GM21529 (cell line): Measurements from ENCODE around the gene MAST4.
A peak's percentile ranks its signal among the peaks of the same experiment; 100 is the strongest.

Experiments used
- ATAC-seq: cut with Tn5 transposase; IDR thresholded peaks from one replicate; pipeline ENCODE4 v1.9.1; 2021; ENCODE audit not compliant: unreplicated experiment

The MAST4 gene

GRCh38 chr5:66603164-66603563, 7.0 kb downstream of the MAST4 start:
- no peak for ATAC-seq

DNA sequence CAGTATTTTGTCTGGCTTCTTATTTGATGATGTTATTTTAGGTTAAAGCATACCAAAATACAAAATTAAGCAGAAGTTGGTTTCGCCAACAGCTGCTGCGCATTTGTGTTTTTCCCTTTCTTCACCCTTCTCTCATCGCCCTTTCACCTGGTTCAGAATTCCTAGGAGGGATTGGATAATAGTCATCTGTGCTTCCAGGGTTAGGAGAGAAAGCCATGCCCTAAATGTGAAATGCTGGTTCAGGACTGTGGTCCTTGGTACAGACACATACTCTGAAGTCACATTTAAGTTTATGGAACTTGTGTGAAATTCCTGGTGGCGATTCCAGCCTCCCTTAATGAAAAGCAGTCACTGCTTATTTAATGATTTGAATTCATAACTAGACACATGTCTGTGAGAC, 7.7 kb downstream of the MAST4 start:
- ATAC-seq = no peak

DNA sequence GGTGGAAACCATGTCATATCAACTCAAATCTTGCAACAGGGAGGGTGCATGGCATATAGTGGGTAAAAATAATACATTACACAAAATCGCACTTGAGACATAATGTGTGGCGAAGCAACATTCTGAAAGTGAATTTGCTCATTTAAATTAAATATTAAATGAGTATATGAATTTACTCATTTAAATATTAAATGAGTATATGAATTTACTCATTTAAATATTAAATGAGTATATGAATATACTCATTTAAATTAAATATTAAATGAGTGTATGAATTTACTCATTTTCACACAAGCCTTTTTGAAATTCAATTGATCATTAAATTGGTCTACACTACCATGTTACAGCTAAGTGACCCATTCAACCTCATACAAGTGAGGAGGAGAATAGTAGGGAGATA, 10.5 kb downstream of the MAST4 start:
- no peak for ATAC-seq

GRCh38 chr5:66608501-66608900, 12.3 kb downstream of the MAST4 start:
- ATAC-seq = no peak

DNA sequence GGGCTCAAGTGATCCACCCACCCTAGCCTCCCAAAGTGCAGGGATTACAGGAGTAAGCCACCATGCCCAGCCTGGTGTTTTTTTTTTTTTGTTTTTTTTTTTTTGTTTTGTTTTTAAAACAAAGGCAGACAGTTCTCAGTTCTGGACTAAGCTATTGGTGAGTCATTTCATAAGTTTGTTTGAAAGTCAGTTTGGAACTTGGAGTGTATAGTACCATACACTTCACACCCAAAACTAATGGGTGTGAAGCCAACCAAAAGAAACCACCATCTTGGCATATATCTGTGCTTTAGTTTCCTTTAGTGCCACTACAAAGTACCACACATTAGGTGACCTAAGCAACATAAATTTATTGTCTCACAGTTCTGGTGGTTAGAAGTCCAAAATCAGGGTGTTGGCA, 13.4 kb downstream of the MAST4 start:
- peak; percentile 68 for ATAC-seq

DNA sequence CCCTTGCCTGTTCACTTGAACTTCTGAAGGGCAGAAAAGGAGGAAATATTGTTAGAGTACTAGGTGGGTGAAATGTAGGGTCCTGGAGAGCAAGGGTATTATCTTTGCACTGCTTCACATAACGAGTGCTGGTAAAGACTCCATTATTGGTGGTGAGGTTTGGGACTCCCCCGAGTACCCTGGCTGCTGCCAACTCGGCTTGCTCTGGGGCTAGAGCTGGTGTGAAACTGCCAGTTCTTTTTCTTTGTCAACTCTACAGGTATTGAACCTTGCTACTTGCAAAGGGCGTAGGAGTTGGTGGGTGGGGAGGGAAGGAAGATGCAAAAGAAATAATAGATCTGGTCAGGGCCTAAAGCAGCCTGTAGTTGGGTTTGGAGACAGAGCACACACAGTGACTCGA, 16.0 kb downstream of the MAST4 start:
- no peak for ATAC-seq

DNA sequence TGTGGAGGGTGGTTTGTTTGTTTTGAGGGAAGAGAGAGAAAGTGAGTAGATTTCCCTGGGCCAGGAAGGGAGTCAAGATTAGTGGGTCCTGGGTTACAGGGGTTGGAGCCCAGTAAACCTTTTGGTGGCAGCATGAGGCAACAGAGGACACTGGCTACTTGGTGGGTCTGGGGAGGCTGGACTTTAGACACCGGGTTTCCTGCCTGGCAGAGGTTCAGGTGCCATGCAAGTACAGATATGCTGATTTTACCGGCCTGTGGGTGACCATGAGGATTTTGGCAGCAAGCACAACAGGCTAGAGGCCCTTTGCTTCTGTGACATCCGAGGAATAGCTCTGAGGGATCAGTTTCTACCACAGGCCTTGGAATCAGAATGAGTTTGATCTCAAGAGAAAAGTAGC, 18.9 kb downstream of the MAST4 start:
- no peak for ATAC-seq

GRCh38 chr5:66615894-66616293, 19.7 kb downstream of the MAST4 start:
- ATAC-seq = no peak

- ATAC-seq = no peak
Measured at GRCh38 chr5:66616520-66617225, 20.5 kb downstream of the MAST4 start.

DNA sequence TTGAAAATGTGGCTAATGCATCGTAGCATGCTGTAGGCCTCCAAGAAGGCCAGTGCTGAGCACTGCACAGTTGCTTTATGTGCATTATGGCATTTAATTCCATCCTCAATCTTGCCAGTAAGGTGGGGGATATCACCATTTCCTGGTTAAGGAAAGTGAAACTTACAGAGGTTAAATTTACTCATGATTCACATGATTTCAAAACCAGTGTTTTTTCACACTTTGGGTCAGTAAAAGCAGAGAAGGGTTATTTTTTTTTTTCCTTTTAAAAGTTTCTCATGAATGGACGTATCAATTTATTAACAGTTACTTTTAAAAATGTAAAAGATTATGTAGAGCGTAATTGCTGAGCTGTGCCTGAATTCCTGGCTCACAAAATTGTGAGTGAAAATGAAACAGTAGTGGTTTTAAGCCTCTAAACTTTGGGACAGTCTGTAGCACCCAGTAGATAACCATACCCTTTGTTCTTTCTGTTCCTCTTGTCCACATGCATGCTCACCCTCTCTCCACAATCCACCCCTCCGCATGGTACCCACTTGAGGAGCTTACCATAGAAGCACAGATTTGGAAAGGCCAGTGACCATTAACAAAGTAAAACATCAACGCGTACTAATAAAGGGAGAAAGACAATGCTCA, 21.2 kb downstream of the MAST4 start:
- ATAC-seq = peak; percentile 75

- ATAC-seq = peak; percentile 54
Measured at GRCh38 chr5:66617991-66618768, 22.0 kb downstream of the MAST4 start.

DNA sequence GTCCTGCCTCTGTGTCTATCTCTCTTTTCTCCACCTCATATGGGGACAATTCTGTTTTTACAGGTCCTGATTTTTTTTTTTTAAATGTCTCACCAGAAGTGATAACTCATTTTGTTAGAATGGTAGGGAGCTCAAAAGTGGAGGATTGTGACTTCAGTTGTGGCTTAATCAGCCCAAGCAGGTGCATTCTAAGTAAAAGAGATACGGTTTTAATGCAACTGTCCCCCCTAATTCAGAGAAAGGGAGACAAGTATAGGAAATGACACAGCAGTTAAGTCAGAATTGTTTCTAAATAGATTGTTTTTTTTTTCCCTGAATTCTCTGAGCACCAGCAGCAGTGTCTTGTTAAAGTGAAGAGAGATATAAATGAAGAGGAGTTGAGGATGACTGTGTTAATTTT, 24.5 kb downstream of the MAST4 start:
- no peak for ATAC-seq

DNA sequence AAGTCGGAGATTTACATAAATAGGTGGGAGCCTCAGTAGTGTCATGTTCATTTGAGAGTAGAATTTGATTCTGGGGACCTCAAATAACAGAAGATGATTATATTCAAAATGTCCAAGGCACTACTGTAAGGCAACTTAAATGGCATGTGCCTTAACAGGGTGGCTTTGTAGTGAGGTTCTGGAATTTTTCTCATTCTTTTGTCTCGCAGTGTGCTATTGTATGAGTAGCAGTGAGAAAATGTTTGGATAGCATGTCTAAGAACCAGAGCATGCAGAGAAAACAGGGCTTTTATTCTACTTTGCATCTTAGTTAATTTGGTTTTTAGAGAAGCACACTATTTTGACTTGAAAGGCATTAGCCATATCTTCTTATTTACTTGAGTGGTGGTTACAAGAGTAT, 25.0 kb downstream of the MAST4 start:
- no peak for ATAC-seq

GRCh38 chr5:66621736-66622135, 25.5 kb downstream of the MAST4 start:
- ATAC-seq = no peak

DNA sequence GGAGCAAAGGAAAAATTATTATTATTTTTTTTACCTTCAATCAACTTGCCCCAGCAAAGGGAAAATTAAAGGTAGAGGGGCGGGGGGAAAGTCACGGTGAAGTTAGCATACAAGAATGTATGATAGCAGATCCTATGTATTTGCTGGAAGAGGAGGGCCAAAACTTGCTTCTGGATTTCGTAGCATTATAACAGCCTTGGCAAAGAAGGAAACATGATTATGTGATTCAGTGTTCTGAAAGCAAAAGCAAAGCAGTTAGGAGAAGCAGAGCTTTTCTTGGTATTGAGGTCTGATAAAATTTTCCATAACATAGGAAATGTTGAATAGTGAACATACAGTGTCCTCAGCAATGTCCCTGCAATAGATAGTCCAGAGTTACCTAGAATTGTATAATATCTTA, 32.4 kb downstream of the MAST4 start:
- ATAC-seq = no peak

- ATAC-seq = no peak
Measured at GRCh38 chr5:66629446-66629845, 33.3 kb downstream of the MAST4 start.

- ATAC-seq = no peak
Measured at GRCh38 chr5:66633754-66634153, 37.6 kb downstream of the MAST4 start.

DNA sequence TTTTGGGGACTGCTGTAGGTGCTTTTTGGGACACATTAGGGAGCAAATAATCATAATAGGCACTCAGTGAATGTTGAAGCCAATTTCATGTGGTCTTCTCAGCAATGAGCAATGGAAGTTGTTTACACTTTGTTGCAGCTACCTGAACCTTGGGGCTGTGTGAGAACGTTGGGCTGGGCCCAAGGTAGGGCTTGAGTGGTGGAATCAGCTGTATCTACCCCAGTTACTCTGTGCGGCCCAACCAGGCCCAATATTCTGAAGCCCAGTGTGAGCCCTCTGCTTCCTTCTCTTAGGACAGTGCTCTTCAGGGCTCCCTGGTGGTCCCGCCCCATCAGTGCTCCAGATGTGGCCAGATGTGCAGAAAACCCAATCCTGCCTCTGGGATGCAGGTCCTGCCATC, 38.4 kb downstream of the MAST4 start:
- no peak for ATAC-seq

DNA sequence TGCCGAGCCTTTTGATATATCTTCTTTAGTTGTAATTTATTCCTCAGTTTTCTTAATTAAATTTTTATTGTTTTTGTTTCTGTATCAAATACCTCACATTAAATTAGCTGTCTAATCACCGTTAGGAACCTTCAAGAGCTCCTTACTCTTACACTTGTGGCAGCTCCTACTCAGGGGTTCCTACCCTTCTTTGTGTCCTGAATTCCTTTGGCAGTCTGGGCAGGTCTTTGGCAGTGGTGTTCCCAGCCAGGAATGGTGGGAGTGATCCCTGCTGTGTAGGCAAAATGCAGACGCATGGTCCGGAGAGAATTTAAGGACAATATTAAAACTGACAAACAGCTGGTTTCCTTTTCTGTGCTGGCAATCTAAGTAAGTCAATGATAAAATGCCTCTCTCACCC, 41.8 kb downstream of the MAST4 start:
- ATAC-seq = no peak

DNA sequence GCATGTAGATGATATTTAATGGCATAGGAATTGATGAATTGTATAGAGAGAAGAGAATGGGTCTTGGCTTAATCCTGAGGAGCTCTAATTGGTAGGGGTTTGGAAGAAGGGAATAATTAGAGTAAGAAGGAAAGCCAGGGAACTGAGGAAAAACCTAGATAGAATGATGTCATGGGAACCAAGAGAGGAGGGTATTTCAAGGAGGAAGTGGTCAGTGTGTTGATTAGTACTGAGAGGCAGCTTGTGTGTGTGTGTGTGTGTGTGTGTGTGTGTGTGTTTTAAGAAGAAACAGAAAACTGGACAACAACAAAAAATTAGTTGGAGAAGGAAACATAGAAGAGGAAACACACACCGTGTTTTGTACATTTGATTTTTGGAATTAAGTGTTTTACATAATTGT, 42.8 kb downstream of the MAST4 start:
- ATAC-seq = no peak

GRCh38 chr5:66642538-66642937, 46.3 kb downstream of the MAST4 start:
- no peak for ATAC-seq

GRCh38 chr5:66643387-66643786, 47.2 kb downstream of the MAST4 start:
- no peak for ATAC-seq
